GM12878 (cell line): ENCODE data around the gene GPC2. TPM values are rescaled to one million over a fixed set of nuclear protein-coding genes. Genes with fewer than 3 reads are reported as not detected.
A peak's percentile ranks its signal among the peaks of the same experiment; 100 is the strongest.

ENCODE experiments used
- ATAC-seq: fragments of 200-7000 bp; cut with Tn5 transposase; 3 replicates; pipeline ENCODE4 v1.9.1; 2020; ENCODE audit warnings: mild to moderate bottlenecking, moderate library complexity
- BruUV-seq: library from RNA; stranded (reverse); fragments of 400-500 nt; replicated peaks from 2 replicates; lab custom pipeline; 2021; lab: Mats Ljungman, UMichigan
- CTCF ChIA-PET: fragments of 300-600 bp; sonication (Branson Sonifier 250); formaldehyde crosslinking; extraction: SDS; loops from one replicate; lab custom pipeline; 2021; ENCODE audit warnings: inconsistent platforms; lab: Yijun Ruan, JAX
- POLR2A ChIA-PET: fragments of 350-600 bp; formaldehyde crosslinking; extraction: SDS; loops from one replicate; lab custom pipeline; 2021; ENCODE audit warnings: inconsistent platforms; lab: Charles Lee
- RAD21 ChIA-PET: fragments of 300-600 bp; sonication (Branson Sonifier 250); formaldehyde crosslinking; loops from one replicate; lab custom pipeline; 2023; ENCODE audit warnings: antibody characterized with exemption; ENCODE audit not compliant: unreplicated experiment; lab: Charles Lee
- SMC1A ChIA-PET: fragments of 300-600 bp; sonication (Branson Sonifier 250); formaldehyde crosslinking; loops from one replicate; lab custom pipeline; 2023; ENCODE audit not compliant: unreplicated experiment, uncharacterized antibody; lab: Charles Lee
- DNase-seq: peaks from one replicate; pipeline ENCODE4 v3.0.0-alpha.2; 2011; ENCODE audit warnings: low read depth, low spot score
- FAIRE-seq: peaks from 3 replicates; lab custom pipeline; 2011; peaks lifted over from hg19 to GRCh38; lab: Jason Lieb, UNC
- H2AFZ ChIP-seq: 2 replicates; pipeline ENCODE4 v1.6.0; 2011; ENCODE audit warnings: low read depth, low read length, control low read depth; ENCODE audit not compliant: control insufficient read depth
- H3K27ac ChIP-seq: 2 replicates; pipeline ENCODE4 v1.5.1; 2011; ENCODE audit warnings: control low read depth; ENCODE audit not compliant: control insufficient read depth, insufficient read depth
- H3K27me3 ChIP-seq, 2 experiments: replicated peaks in 1 of 2; 2 replicates each; pipeline versions ENCODE4 v1.6.0 to v1.6.1; 2011; ENCODE audit warnings: low read length in 1 of 2; ENCODE audit not compliant: control insufficient read depth in 2 of 2, insufficient read depth in 2 of 2
- H3K36me3 ChIP-seq, 2 experiments: 2 replicates each; pipeline ENCODE4 v1.5.1; 2011; ENCODE audit warnings: low read length in 1 of 2; ENCODE audit not compliant: control insufficient read depth in 2 of 2, insufficient read depth in 2 of 2
- H3K4me1 ChIP-seq: 2 replicates; pipeline ENCODE4 v1.6.1; 2011; ENCODE audit warnings: mild to moderate bottlenecking, low read length, moderate library complexity, mixed read lengths; ENCODE audit not compliant: control insufficient read depth, insufficient read depth
- H3K4me2 ChIP-seq: 2 replicates; pipeline ENCODE4 v1.6.0; 2011; ENCODE audit warnings: control low read depth; ENCODE audit not compliant: control insufficient read depth, insufficient read depth
- H3K4me3 ChIP-seq: fragments of 200-600 bp; sonication (generic); 2 replicates; pipeline ENCODE4 v1.5.1; 2016
- H3K79me2 ChIP-seq: 2 replicates; pipeline ENCODE4 v1.6.0; 2011; ENCODE audit warnings: low read length; ENCODE audit not compliant: control insufficient read depth, insufficient read depth
- H3K9ac ChIP-seq: 2 replicates; pipeline ENCODE4 v1.8.0; 2011; ENCODE audit warnings: low read length, control low read depth, mixed read lengths; ENCODE audit not compliant: control insufficient read depth, insufficient read depth
- H3K9me3 ChIP-seq: replicated peaks from 3 replicates; pipeline ENCODE4 v1.5.1; 2011; ENCODE audit warnings: mild to moderate bottlenecking, low read length; ENCODE audit not compliant: control insufficient read depth, insufficient read depth
- H4K20me1 ChIP-seq: 2 replicates; pipeline ENCODE4 v1.6.0; 2011; ENCODE audit not compliant: control insufficient read depth, insufficient read depth
- CREB1 ChIP-seq: IDR thresholded peaks from 2 replicates; pipeline ENCODE4 v1.6.1; 2012; ENCODE audit warnings: low read depth, mild to moderate bottlenecking, inconsistent platforms
- CTCF ChIP-seq, 3 experiments: IDR thresholded peaks in 2 of 3; conservative IDR thresholded peaks in 1 of 3; 2 replicates each; pipeline ENCODE4 v1.5.1; 2011; ENCODE audit warnings: low read depth in 3 of 3, low read length in 3 of 3, mild to moderate bottlenecking in 3 of 3, control low read depth in 2 of 3, moderate library complexity in 2 of 3, inconsistent platforms in 1 of 3, mixed read lengths in 1 of 3; ENCODE audit not compliant: control insufficient read depth in 2 of 3, insufficient read depth in 1 of 3; ENCODE audit errors: extremely low read depth in 1 of 3
- ETV6 ChIP-seq, 2 experiments: fragments of 450-650 bp in 1 of 2; IDR thresholded peaks in 1 of 2; conservative IDR thresholded peaks in 1 of 2; 2 replicates each; pipeline ENCODE4 v1.6.1; 2014; ENCODE audit warnings: antibody characterized with exemption in 1 of 2, borderline replicate concordance in 1 of 2, low read depth in 1 of 2, mild to moderate bottlenecking in 1 of 2, moderate library complexity in 1 of 2
- HDAC6 ChIP-seq: fragments of 200-600 bp; sonication (generic); IDR thresholded peaks from one replicate; pipeline ENCODE4 v1.8.0; 2017; ENCODE audit warnings: antibody characterized with exemption; ENCODE audit not compliant: unreplicated experiment
- NRF1 ChIP-seq: conservative IDR thresholded peaks from 2 replicates; pipeline ENCODE4 v1.6.1; 2011; ENCODE audit warnings: mild to moderate bottlenecking, low read depth, low read length, improper control_type of control experiment
- PML ChIP-seq: IDR thresholded peaks from 2 replicates; pipeline ENCODE4 v1.6.1; 2012; ENCODE audit warnings: low read length, inconsistent platforms
- SMARCA5 ChIP-seq: fragments of 450-650 bp; IDR thresholded peaks from 2 replicates; pipeline ENCODE4 v1.6.1; 2017; ENCODE audit warnings: mild to moderate bottlenecking
- SPI1 ChIP-seq: IDR thresholded peaks from 2 replicates; pipeline ENCODE4 v1.6.1; 2011; ENCODE audit warnings: low read depth, mild to moderate bottlenecking, low read length, moderate library complexity, borderline replicate concordance; ENCODE audit not compliant: insufficient read depth
- TCF12 ChIP-seq: IDR thresholded peaks from 2 replicates; pipeline ENCODE4 v1.6.1; 2011; ENCODE audit warnings: low read depth, mild to moderate bottlenecking, low read length
- TCF7 ChIP-seq: IDR thresholded peaks from 2 replicates; pipeline ENCODE4 v1.6.1; 2014; ENCODE audit warnings: antibody characterized with exemption, borderline replicate concordance
- WRNIP1 ChIP-seq: IDR thresholded peaks from 2 replicates; pipeline ENCODE4 v1.6.1; 2011; ENCODE audit warnings: low read depth, low read length, improper control_type of control experiment, borderline replicate concordance
- ZNF274 ChIP-seq: IDR thresholded peaks from one replicate; pipeline ENCODE4 v1.8.0; 2011; ENCODE audit not compliant: insufficient read length, insufficient read depth
- ZNF592 ChIP-seq: fragments of 450-650 bp; IDR thresholded peaks from 2 replicates; pipeline ENCODE4 v1.6.1; 2017; ENCODE audit warnings: mild to moderate bottlenecking, moderate library complexity
- ZNF622 ChIP-seq: fragments of 450-650 bp; IDR thresholded peaks from 2 replicates; pipeline ENCODE4 v1.6.1; 2017; ENCODE audit warnings: mild to moderate bottlenecking, inconsistent platforms
- ZSCAN29 ChIP-seq: fragments of 450-650 bp; IDR thresholded peaks from 2 replicates; pipeline ENCODE4 v1.6.1; 2017; ENCODE audit warnings: mild to moderate bottlenecking, moderate library complexity
- WGBS: methylation state at CpG from one replicate; pipeline ENCODE4 v1.1.6; 2016; ENCODE audit warnings: low lambda C conversion rate; ENCODE audit not compliant: insufficient replicate concordance, insufficient coverage; ENCODE audit errors: missing lambda C conversion rate; 5-methylcytosine and 5-hydroxymethylcytosine counted together
- in situ Hi-C: fragments of 300-500 bp; cut with MboI; formaldehyde crosslinking; loops from 9 replicates; pipeline ENCODE4 v1.14.3; 2018; ENCODE audit warnings: mixed read lengths
- intact Hi-C: fragments of 100-400 bp; cut with micrococcal nuclease; formaldehyde crosslinking; loops from one replicate; pipeline ENCODE4 v1.14.2; 2022; ENCODE audit not compliant: unreplicated experiment
- polyA plus RNA-seq, 11 experiments: library from polyadenylated mRNA; depleted of rRNA in 4 of 11; unstranded in 6 of 11; stranded (reverse) in 5 of 11; fragments of >200 nt; fragmentation: Nextera tagmentation in 4 of 11; fragmentation: Illumina TruSeq in 1 of 11; extraction: Ambion mirVana in 4 of 11; extraction: Trizol in 1 of 11; gene quantifications; 1 replicate in 1 of 11; 2 replicates in 10 of 11; pipeline versions ENCODE4 v1.2.1 to v1.2.3, GENCODE V29; 2011 to 2016; ENCODE audit warnings: inconsistent platforms in 2 of 11, missing spikeins in 2 of 11, low read depth in 1 of 11
- total RNA-seq, 4 experiments: library from RNA; depleted of rRNA in 3 of 4; stranded (reverse); fragments of >200 nt in 3 of 4; fragmentation: Illumina TruSeq in 1 of 4; extraction: Trizol in 1 of 4; gene quantifications; 2 replicates each; pipeline versions ENCODE4 v1.2.1 to v1.2.3, GENCODE V29; 2013 to 2021
- TF ChIP-seq, protein P1 (sequence below): IDR thresholded peaks from 2 replicates; pipeline ENCODE4 v1.6.1; 2012; ENCODE audit warnings: low read depth, low read length, improper control_type of control experiment
- TF ChIP-seq, protein P2 (sequence below): IDR thresholded peaks from 2 replicates; pipeline ENCODE4 v1.6.1; 2011; ENCODE audit warnings: low read depth, mild to moderate bottlenecking, low read length, moderate library complexity, borderline replicate concordance; ENCODE audit errors: extremely low read depth

The GPC2 gene
- total and polyA plus RNA-seq, 10 of the 15 experiments (the other 5 are each of a cell fraction or from before 2014, with no cell fraction given) = 0.19 to 6.3 (median 0.77) TPM

DNA sequence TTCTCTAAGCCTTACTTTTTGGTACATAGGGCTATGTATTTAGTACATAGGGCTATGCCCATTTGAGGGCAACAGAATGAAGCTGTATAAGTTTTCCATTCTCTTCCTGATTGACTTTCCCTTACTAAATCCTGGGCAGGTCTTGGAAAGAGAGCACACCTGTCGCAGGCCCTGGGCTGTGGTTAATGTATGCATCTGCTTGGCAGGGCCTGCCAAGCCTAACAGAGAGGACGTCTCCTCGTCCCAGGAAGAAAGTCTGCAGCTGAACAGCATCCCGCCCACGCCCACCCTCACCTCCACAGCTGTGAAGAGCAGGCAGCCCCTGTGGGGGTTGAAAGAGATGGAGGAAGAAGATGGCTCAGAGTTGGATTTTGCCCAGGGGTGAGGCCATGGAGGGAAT lies 33.6 kb upstream of the GPC2 start:
- Histone ChIP-seq H3K4me2 (peak overlapping the region; percentile 88), H3K9me3 (no peaks in the 10 kb centered on the region), H3K27ac (peak overlapping the region; percentile 90), H3K4me1 (peaks cover 61% of the 10 kb centered on the region), H3K79me2 (peaks cover 10% of the 10 kb centered on the region), H3K9ac (peak overlapping the region; percentile 72), H2AFZ (peak overlapping the region; percentile 63), H3K36me3 (no peaks in the 10 kb centered on the region; a peak in 1 of 4 replicates), H3K4me3 (peak overlapping the region; percentile 66), H3K27me3 (no peaks in the 10 kb centered on the region), H4K20me1 (no peaks in the 10 kb centered on the region)
- ChIA-PET CTCF (interaction anchor here (0.8 to 5.7 kb wide), 12 partner anchors 8 to 197 kb away, joined by 3 to 65 read pairs (median 5); partner anchors contain the start of genes GPC2, LAMTOR4 and PVRIG), RAD21 (interaction anchor here (0.5 to 3.9 kb wide), 19 partner anchors 8 to 218 kb away, joined by 3 to 33 read pairs (median 5); partner anchors contain the start of genes LAMTOR4, MEPCE, PVRIG and ZCWPW1), SMC1A (interaction anchor here (1.0 to 14.7 kb wide), 10 partner anchors 8 to 78 kb away, joined by 4 to 140 read pairs (median 8); partner anchors contain the start of genes LAMTOR4 and PVRIG), POLR2A (interaction anchor here (0.5 to 8.3 kb wide), 13 partner anchors 10 to 349 kb away, joined by 3 to 86 read pairs (median 5); partner anchors contain the start of genes LAMTOR4, PVRIG and ZCWPW1)
- intact Hi-C loops = no loop called here
- DNase-seq (no peak), FAIRE-seq (no peak), ATAC-seq (no peak)
- 3% methylated on average over 5 of the region's 5 CpGs for WGBS
- in situ Hi-C loops = no loop called here
- no TSS peak for BruUV-seq
- TF ChIP-seq SPI1 = 0 out of 2 replicates have a peak, but pooled peaks have one; percentile 6
- TF ChIP-seq, protein P1, sequence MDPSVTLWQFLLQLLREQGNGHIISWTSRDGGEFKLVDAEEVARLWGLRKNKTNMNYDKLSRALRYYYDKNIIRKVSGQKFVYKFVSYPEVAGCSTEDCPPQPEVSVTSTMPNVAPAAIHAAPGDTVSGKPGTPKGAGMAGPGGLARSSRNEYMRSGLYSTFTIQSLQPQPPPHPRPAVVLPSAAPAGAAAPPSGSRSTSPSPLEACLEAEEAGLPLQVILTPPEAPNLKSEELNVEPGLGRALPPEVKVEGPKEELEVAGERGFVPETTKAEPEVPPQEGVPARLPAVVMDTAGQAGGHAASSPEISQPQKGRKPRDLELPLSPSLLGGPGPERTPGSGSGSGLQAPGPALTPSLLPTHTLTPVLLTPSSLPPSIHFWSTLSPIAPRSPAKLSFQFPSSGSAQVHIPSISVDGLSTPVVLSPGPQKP = no peak
- TF ChIP-seq ZNF622 = no peak
- no peak for TF ChIP-seq TCF7
- TF ChIP-seq, protein P2, sequence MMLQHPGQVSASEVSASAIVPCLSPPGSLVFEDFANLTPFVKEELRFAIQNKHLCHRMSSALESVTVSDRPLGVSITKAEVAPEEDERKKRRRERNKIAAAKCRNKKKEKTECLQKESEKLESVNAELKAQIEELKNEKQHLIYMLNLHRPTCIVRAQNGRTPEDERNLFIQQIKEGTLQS = no peak
- TF ChIP-seq ZNF274 = no peak
- no peak for TF ChIP-seq NRF1
- no peak for TF ChIP-seq CTCF (IDR thresholded peaks at IDR 0.05 in 2 of 3, conservative IDR thresholded peaks at IDR 0.05 in 1 of 3; ENCODE audit: control insufficient read depth in 2 of 3, extremely low read depth in 1 of 3, insufficient read depth in 1 of 3, low read depth in 3 of 3, low read length in 3 of 3)
- TF ChIP-seq CREB1 = no peak
- no peak for TF ChIP-seq ZSCAN29
- no peak for TF ChIP-seq ZNF592
- TF ChIP-seq HDAC6 = no peak
- 0 out of 2 replicates have a peak, but pooled peaks have one; percentile 42 for TF ChIP-seq TCF12
- no peak for TF ChIP-seq WRNIP1
- TF ChIP-seq ETV6 (conservative IDR thresholded peaks at IDR 0.05 in 1 of 2, IDR thresholded peaks at IDR 0.05 in 1 of 2; ENCODE audit: borderline replicate concordance in 1 of 2, low read depth in 1 of 2) = no peak
- TF ChIP-seq SMARCA5 = no peak
- no peak for TF ChIP-seq PML
